Stimulated activated CD4-positive, alpha-beta T cell treated with anti-CD3 and anti-CD28 coated beads, Interleukin-12 subunit alpha, Interleukin-12 subunit beta, amount 100 ng/mL, for 48 hours (primary cell): Measurements from ENCODE around the gene CNN3.

Experiments
- DNase-seq, 3 donors: peaks; one replicate each; pipeline ENCODE4 v3.0.0-alpha.2; 2020; ENCODE audit warnings: low read depth in 2 of 3, low spot score in 1 of 3

CNN3 gene

DNA sequence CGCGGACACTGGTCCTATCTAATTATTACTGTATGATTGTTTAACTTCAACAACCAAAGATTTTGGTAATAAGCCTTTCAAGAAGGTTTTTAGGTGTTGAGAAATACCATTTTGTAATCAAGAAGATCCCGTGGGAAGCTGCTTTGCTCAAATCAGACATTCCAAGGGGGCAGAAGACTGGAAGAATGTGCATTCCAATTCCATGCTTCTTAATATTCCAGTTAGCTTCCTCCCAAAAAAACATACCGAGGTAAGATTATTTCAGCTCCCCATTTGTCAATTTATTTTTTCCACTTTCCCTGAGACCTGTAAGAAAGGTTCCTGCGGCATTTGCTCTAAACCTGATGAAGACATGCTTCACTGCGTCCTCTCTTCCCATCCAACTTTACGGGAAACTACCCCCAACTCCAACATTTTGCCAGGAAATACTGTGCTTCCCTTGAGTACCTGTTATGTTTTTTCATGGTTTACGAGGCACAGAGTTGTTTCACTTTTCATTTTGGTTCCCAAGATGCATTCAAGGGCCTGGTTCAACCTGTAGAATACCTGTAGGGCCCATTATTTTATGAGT, 4.1 kb downstream of the CNN3 start:
- no peak for DNase-seq

DNA sequence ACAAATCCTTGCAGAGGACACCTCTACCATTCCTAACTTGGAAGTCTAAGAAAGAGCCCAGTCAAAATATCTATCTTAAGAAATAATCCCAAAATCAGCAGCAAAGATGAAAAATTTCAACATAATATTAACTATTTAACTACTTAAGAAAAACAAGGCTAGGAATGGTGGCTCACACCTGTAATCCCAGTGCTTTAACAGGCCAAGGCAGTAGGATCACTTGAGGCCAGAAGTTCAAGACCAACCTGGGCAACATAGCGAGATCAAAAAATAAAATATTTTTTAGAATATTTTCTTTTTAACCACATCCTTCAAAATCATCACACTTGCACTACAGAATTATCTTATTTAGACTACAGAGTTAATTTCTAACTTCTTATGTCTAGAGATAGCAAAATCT, 4.9 kb downstream of the CNN3 start:
- DNase-seq, result no peak

DNA sequence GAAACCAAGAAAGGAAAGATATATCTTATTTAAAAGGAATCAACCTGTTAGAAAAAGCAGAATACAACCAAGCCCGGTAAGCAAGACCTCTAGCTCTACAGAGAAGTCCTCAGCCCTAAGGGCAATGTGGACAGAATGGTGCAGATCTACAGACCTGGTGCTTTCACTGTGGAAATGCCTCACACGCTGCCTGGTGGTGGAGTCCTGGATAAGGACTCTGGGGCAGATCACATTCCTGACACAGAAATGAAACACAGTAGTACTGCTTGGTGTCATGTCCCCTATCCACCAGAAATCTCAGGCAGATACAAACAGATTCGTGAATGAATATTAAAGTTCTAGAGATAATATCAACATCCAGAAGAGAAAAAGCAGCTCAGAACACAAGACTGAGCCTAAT, 6.8 kb downstream of the CNN3 start:
- no peak for DNase-seq

DNA sequence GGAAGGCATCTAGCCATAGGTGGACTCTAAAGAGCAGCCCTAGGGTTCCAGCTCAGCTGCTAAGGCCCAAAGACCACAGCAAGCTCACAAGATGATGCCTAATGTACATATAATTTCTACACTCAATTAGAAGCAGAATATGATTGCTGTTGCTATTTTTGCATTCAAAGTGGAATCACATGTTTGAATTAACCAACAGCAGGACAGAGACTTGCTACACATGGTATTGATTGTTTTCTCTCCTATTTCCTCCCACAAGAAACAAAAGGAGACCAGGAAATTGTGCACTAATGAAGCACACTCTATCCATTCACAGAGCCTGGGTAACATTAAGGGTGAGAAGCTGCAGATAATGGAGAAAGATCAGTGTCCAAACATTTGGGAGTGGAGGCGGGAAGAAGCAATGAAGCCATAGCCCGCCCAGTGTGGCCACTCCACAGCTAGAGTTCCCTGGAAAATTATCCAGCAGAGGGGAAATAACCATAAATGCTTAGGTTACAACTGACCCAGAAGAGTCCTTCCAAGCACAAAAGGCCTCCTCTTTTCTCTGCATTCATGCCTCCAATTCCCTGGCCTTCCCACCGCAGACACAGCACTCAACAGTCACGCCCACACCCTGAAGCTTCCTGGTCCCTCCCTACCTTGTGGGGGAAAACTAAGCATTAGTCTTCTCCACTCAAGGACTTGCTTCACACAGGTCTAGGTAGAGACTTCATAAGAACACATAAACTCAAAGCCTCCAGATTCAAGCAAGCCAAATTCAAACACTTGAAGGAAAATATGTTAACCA, 7.5 kb downstream of the CNN3 start:
- no peak for DNase-seq

DNA sequence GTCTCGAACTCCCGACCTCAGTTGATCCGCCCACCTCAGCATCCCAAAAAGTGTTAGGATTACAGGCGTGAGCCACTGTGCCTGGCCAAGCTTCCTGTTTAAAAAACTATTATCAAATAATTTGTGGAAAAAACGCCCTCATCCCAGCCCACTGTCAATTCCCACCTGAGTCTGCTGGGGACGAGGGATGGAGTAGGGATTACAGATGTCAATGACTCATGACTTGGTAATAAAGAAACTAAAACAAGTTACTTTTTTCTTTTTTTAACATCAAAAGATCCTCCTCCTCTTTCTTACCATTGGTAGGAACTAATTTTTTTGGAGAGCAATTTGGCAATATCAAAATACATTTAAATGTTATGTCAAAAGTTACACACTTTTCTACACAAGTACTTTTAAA, 9.7 kb downstream of the CNN3 start:
- no peak for DNase-seq

DNA sequence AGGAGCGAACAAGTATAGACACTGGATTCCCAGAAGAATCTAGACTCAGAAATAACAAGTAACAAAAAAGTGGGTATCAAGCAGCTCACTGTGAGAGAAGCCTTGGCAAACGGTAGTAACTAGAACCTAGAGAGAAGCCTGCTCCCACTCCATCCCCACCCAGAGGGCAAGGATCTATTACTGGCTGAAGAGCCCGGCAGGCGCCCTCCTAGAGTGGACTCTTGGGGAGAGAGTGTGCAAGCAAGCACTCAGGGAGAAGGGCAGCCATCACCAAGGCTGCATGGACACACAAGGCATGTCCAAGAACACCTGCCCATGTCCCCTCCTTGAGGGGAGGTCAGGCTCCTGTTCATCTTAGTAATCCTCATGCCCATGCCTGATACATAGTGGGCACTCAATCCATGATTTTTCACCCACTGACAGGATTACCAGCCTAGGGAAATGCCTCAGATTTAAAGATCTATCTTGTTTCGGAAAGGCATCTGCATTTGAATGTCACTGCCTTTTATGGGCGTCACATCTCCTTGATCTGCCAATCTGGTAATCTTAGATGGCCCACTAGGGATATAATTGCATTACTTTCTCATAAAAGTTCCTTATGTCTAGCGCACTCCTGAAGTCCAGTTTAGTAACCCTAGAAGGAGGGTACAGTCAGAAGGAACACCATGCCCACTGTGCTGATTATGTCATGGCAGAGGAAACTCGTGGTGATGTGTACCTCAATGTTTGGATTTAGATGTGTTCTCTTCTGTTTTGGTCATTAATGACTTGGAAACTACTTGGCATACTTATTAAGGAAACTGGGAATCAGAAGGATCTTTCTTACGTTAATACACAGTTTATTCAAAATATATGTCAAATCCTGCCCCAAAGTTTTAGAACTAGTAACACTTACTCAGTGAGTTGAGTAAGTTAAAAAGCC, 14.4 kb downstream of the CNN3 start:
- no peak for DNase-seq

DNA sequence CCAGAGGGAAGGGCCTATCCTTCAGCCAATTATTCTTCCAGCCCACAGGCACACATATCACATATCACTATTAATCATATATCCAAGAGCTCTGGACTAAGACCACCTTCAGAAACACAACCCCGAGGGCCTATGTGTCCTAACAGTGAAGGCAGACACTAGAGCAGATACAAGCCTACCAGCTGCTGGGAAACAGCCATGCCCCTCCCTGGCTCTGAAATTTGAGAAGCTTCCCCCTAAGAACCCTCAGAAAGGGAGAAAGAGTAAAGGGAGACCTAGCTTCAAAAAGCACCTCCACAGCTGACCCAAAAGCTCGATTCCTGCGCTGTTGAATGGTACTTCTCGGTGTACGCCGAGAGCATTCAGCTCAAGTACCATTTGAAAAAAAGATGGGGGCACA, 17.4 kb downstream of the CNN3 start:
- DNase-seq, result no peak

DNA sequence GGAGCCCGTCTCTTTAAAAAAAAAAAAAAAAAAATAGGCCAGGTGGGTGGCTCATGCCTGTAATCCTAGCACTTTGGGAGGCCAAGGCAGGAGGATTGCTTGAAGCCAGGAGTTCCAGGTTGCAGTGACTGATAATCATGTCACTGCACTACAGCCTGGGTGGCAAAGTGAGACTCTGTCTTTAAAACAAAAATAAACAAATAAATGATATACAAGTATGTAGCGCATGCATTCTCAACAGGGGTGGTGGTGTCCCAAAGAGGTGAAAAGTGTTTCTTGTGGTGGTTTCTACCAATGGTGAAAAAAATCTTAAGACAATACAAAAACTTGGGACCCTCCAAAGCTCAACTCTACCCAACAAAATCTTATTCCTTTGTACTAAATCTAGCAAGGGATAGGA, 17.9 kb downstream of the CNN3 start:
- DNase-seq, result no peak

DNA sequence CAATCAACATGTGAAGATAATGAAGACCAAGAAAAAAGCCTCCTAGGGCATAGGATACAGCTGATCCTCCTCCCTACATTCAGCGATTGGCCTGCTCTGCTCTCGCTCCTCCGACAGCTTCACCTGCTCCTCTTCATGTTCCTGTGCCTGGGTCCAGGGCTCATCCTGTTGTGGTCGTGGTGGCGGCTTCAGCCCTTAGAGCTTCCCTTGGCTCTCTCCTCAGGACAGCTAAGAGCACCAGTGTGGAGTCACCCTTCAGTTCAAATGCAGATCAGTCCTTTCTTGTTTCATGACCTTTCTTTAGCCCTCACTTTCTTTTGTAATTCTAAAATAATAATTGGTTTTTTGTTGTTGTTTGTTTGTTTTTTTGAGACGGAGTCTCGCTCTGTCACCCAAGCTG, 18.7 kb downstream of the CNN3 start:
- DNase-seq, result no peak

DNA sequence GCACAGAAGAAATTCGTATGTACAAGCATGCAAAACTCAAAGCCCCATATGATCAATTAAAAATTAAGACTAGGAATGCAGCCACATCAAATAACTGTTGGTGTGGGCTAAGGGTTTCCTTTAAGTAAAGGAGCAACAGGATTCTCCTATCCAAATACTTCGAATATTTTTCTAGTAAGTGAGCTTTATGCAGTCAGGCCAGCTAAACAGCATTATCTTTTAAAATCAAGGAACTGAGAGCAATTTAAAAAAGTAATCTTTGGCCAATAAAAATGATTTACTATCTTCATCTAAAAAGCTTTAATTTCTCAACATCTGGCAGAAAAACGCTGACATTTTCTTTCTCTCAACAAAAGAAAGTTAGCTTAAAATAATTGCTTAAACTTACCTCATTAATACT, 19.8 kb downstream of the CNN3 start:
- no peak for DNase-seq

DNA sequence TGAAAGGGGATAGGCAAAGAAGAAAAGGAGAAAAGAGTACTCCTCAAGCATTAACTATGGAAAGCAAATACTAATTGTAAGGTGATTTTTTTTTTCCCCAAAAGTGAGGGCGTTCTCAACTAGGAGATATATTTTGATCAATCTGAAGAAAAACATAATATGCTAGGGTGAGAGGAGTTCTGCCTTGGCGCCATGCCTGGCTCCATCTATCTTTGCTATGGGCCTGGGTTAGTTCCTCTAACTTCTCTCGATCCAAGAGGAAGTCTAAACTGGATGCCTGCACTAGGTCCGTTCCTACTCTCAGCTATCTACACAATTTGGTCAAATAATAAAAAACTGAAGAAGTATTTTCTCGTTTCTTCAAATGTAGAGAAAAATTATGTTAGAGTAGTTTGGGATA, 20.5 kb downstream of the CNN3 start:
- no peak for DNase-seq

DNA sequence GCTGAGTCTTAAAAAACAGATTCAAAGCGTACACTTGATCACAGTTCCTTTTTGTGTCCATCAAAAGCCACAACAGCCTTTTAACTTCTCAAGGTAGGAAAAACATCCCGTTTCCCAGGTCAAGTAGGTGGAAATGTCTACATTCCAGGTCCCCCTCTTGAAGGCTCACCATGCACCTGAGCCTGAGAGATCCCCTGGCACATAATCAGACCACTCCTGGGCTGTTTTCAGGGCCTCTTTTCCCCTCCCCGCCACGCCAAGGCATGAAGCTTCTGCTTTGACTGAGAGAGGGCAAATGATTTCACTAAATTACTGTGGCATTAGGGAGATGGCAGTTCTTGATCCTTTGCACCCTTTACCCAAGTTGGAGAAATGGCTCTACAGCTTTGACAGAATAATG, 21.7 kb downstream of the CNN3 start:
- DNase-seq, result no peak

DNA sequence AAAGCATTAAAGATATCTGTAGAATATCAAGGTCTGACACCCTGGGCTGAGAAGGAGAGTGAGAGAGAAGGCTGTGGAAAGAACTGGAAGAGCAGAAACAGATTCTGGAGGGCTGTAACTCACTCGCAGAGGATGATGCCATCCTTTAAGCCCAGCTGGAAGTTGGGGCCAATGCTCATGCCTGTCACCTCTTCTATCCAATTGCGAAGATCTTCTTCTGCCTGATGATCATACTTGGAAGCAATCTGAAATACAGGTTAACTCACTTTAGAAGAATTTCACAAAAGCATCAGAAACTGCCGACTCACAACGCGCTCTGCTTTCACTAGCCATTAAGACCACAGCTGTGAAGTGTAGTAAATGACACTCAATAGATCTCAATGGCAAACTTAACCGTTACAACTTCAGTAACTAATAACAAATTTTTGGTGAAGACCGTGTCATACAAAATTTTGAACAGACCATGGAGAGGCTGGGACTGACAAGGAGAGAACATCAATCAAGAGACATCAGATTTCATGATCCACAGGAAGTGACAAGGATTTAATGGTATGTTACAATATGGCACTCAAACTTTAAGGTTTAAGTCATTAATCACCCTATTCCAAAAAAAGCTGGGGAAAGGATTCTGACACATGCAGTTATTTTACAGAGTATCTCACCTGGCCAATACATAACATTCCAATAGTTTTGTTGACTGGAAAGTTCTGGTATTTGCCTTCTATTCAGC, 23.5 kb downstream of the CNN3 start:
- no peak for DNase-seq

DNA sequence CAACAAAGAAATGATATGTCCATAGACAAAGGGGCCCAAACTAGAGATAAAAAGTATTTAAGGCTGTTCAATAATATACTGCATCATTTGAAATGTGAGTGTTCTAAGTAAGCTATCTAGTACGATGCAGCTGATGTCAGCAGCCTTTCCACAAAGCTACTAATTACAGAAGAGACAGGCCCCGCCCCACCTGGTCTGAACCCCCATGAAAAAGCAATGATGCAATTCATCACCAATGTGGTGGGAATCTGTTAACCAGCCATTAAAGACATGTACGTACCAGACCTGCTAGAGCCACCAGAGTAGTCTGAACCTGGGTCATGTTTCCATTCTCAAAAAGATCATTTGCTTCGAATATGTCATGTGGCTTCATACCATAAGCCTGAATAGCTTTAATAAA, 25.1 kb downstream of the CNN3 start:
- DNase-seq, result no peak

DNA sequence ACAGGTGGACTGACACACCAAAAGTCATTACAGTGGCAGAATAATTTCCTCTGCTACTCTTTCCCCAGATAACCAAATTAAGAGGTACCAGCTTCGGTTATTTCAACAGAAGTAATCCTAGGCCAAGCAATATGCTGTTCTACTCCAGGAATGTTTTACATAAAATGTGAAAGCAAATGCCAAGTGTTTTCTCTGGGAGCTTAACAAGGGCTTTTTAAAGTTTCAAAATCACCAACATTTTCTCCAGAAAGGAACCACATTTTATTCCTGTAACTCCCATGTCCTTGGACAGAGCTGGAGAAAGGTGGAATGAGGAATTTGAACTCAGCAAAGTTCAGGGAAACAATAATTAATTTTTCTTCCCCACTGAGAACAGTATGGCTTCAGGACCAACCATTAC, 27.2 kb downstream of the CNN3 start:
- DNase-seq, result no peak

DNA sequence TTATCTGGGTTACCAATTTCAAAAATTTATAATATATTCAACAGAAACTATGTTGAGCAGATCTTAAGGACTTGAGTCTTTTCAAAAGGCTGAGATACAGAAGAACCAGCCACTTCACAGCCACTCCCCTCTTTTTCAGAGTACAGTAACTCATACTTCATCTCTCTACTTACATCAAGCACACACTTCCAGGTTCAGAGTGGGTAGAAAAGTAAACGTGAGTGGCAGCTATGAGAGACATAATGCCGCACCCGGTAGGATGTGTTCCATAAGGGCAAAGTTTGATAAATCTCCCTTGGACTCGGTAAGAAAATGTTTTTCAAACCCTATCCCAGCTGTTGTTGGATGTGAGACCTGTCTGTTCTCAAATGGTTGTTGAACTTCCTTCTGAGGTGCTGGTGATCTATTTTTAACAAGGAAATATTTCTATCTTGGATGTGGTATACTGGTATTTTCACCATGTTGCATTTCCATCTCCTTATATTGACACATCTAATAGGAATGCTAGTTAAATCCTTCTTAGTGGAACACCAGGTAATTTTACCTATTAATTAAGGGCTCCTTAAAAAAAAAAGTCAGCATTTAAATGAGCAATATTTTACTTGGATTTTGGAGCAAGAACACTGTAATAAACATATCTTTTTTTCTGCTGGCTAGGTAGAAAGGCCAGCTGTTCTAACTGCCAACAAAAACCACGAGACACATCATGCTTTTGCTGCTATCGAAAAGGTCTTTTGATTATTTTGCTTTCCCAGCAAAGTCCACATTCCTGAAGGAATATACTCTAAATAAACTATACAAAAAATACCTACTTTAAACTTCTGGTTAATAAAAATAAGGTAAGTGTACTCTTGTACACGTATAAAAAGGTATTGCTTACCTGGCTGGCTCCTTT, 28.2 kb downstream of the CNN3 start:
- DNase-seq, result no peak

DNA sequence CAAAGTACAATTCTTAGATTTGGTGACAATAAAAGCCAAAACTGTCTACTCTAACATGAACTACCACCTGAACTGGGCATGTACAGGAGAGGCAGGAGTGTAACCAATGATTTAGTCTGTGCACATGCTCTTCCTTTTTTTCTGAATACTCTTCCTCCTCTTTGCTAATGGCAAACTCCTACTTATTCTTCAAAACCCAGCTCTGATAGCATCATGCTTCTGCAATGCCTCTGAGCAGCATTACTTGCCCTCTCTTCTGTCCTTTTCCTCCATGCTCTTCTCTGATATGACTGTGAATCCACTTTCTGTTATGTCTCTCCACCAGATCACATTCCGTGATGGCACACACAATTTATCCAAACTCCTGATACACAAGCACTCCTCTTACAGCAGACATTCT, 31.4 kb downstream of the CNN3 start:
- DNase-seq, result no peak

DNA sequence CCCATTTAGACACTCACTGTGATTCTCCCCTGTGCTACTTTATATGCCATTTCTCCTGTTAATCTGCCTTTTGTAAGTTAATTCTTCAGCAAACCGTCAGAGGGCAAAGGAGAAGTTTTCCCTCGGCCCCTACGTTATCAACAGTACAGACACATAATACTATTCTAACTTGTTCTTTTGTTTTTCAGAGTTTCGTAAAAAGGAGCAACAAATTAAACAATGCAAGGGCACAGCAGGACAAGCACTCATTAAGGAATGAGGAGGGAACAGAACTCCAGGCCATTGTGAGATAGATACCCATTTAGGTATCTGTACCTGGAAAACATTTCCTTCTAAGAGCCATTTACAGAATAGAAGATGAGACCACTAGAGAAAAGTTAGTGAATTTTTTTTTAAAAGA, 32.3 kb downstream of the CNN3 start:
- no peak for DNase-seq

DNA sequence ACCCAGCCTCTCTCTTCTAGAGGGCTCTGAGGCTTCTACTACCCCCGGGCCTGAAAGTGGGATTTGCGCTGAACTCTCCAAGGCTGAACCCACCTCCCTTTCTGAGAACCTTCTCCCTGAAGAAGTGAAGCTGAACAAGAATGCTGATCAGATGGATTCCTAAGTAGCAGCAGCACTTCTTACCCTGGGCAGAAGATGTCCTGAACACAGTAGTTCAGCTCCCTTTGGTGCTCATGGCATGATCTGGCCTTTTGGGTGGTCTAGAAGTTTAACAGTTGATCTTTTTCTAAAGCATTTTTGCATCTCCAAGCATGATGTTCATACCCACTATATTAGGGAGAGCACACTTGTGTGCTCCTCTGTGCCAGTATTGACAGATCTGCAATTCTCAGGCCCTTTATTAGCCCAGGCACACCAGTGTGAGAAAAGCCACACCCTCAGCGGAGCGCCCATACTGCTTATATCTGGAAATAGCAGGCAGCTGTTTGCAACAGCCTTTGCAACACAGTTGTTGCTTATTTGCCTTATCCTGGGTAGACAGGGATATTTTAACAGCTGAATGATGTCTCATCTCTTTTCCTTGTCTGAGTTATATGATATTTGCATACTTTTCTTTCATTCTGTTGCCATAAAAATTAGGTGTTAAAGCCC, 34.2 kb downstream of the CNN3 start:
- no peak for DNase-seq

DNA sequence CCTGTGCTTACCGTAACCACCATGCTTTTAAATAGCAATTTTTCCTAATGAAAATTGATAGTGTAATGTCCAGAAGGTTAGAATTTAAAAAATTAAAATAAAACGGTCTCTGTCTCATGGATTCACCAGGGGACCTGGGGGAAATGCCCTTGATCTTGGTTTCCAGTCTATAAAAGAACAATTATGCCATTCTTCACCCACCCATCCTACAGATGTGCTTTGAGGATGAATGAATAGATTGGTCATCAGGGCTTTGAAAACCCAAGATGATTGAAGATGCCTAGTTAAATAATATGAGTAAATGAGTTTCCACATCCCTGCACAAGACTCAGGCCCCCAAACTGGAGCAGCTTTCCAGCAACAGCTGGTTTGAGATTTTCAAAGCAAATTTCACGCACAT, 38.7 kb downstream of the CNN3 start:
- DNase-seq, result no peak
